Aorta (tissue), 5 donors: Measurements from ENCODE around the gene SLC4A8. TPM values are rescaled to one million over a fixed set of nuclear protein-coding genes. Genes with fewer than 3 reads are reported as not detected.

ENCODE experiments used
- ATAC-seq: fragments of 200-7000 bp; cut with Tn5 transposase; one replicate; pipeline ENCODE4 v1.9.1; 2022; ENCODE audit warnings: moderate library complexity; ENCODE audit not compliant: low FRiP score
- DNase-seq, 2 donors: peaks; one replicate each; pipeline ENCODE4 v3.0.0-alpha.2; 2020
- H3K27ac ChIP-seq, 2 donors: one replicate each; pipeline ENCODE4 v1.5.1; 2013; ENCODE audit warnings: low read length in 2 of 2, mild to moderate bottlenecking in 2 of 2, moderate library complexity in 2 of 2, control low read depth in 1 of 2, inconsistent platforms in 1 of 2, low read depth in 1 of 2
- H3K27me3 ChIP-seq, 2 donors: one replicate each; pipeline ENCODE4 v1.6.1; 2013; ENCODE audit warnings: control low read depth in 1 of 2, low read length in 1 of 2, mild to moderate bottlenecking in 1 of 2, moderate library complexity in 1 of 2; ENCODE audit not compliant: insufficient read depth in 2 of 2, control insufficient read depth in 1 of 2
- H3K36me3 ChIP-seq, 2 donors: one replicate each; pipeline ENCODE4 v1.6.1; 2013; ENCODE audit warnings: control low read depth in 1 of 2, low read length in 1 of 2, mild to moderate bottlenecking in 1 of 2; ENCODE audit not compliant: insufficient read depth in 2 of 2, control insufficient read depth in 1 of 2
- H3K4me1 ChIP-seq, 2 donors: one replicate each; pipeline ENCODE4 v1.6.1; 2013; ENCODE audit warnings: low read length in 2 of 2, control low read depth in 1 of 2, mild to moderate bottlenecking in 1 of 2, moderate library complexity in 1 of 2; ENCODE audit not compliant: insufficient read depth in 2 of 2, control insufficient read depth in 1 of 2
- H3K4me3 ChIP-seq, 2 donors: one replicate each; pipeline ENCODE4 v1.5.1; 2013; ENCODE audit warnings: low read length in 2 of 2, control low read depth in 1 of 2, mild to moderate bottlenecking in 1 of 2
- H3K9me3 ChIP-seq: one replicate; pipeline ENCODE4 v1.6.1; 2013; ENCODE audit warnings: mild to moderate bottlenecking, low read length; ENCODE audit not compliant: control insufficient read depth
- WGBS, 2 donors: extraction: QIAGEN DNeasy Blood & Tissue Kit; methylation state at CpG; one replicate each; pipeline ENCODE4 v1.1.7; 2013; 5-methylcytosine and 5-hydroxymethylcytosine counted together
- intact Hi-C, 2 donors: fragments of 100-400 bp; cut with DNase I; formaldehyde crosslinking; loops; one replicate each; pipeline versions ENCODE4 v1.14.2 to v1.15.0; 2022
- long read RNA-seq, 2 donors: library from polyadenylated mRNA; unstranded; transcript quantifications; one replicate each; pipeline ENCODE4 v2.0.0, GENCODE V29; 2020 to 2021
- polyA plus RNA-seq, 2 donors: library from polyadenylated mRNA; stranded (reverse); fragments of 200-250 nt; gene quantifications; one replicate each; pipeline ENCODE4 v1.2.3, GENCODE V29; 2013
- total RNA-seq, 2 donors: library from RNA; stranded (reverse); fragmentation: NEBNext Ultra II Directional; extraction: Animal tissue kit (Norgen Biotek cat#: 25700); gene quantifications; one replicate each; pipeline ENCODE4 v1.2.1, GENCODE V29; 2021
- donor health status: healthy with polysubstance abuse.
- donor health status: Bipolar disorder and iron deficiency.
- donor health status: DM: no; HTN: no; CAD: no.
- donor health status: DM: no; HTN: no; CAD: no.
- donor health status: DM: yes; HTN: yes; CAD: no.

SLC4A8 gene
- total RNA-seq (1 to 10 TPM; 1.4 to 3.2 TPM), polyA plus RNA-seq (1 to 10 TPM in 1 of 2 donors, under 1 TPM in 1; 0.36 to 6.1 TPM)
- long read RNA-seq, donor 1, partial matches to known transcripts = 1 of 3 reads
- long read RNA-seq, donor 1, other reads (novel, unspliced or antisense) = 2 of 3 reads
- long read RNA-seq, donor 2, partial matches to known transcripts = 0 of 1 reads
- long read RNA-seq, donor 2, other reads (novel, unspliced or antisense) = 1 of 1 reads

- no peak within 1 kb of the TSS for H3K27ac ChIP-seq
- WGBS, 2 donors = 2% methylated on average over 71 to 73 of the region's 73 CpGs
- no peaks in the 10 kb centered on the region for H3K27me3 ChIP-seq
- intact Hi-C loops = loop anchor here in 1 of 2 donors (5.0 kb wide), 1 partner anchor 107 kb away; no protein-coding TSS in a partner anchor
- no peaks in the 10 kb centered on the region for H3K9me3 ChIP-seq
- ATAC-seq (peak; percentile 93), DNase-seq (peak; percentile 90 to 94)
- H3K36me3 ChIP-seq = no peaks in the 10 kb centered on the region
- peak within 1 kb of the TSS in 1 of 2 donors; percentile 0 for H3K4me3 ChIP-seq
- H3K4me1 ChIP-seq = no peaks in the 10 kb centered on the region
Observed at GRCh38 chr12:51424662-51425539, at the start of gene SLC4A8. TSS of gene SLC4A8 (plus strand) at chr12:51424831. CDS start at chr12:51424988, 157 bp downstream.

GRCh38 chr12:51374856-51375255, 49.8 kb upstream of the SLC4A8 start:
- Histone ChIP-seq H3K4me1 (peaks cover 0 to 2% of the 10 kb centered on the region in 2 donors), H3K9me3 (no peaks in the 10 kb centered on the region), H3K36me3 (no peaks in the 10 kb centered on the region), H3K27me3 (no peaks in the 10 kb centered on the region), H3K4me3 (no peak overlapping the region), H3K27ac (no peak overlapping the region)
- WGBS, 2 donors = 34 to 41% methylated on average over 5 of the region's 5 CpGs
- intact Hi-C loops = no loop called here
- ATAC-seq (no peak), DNase-seq (no peak)

- 92 to 95% methylated on average over 11 of the region's 11 CpGs for WGBS, 2 donors
- no peak for DNase-seq
- no peaks in the 10 kb centered on the region for H3K36me3 ChIP-seq
- no peaks in the 10 kb centered on the region for H3K9me3 ChIP-seq
- no peak for ATAC-seq
- no peak overlapping the region for H3K4me3 ChIP-seq
- intact Hi-C loops = no loop called here
- no peak overlapping the region for H3K27ac ChIP-seq
- no peaks in the 10 kb centered on the region for H3K27me3 ChIP-seq
- H3K4me1 ChIP-seq = no peaks in the 10 kb centered on the region
Observed at GRCh38 chr12:51377099-51377984, 47.3 kb upstream of the SLC4A8 start.

GRCh38 chr12:51378749-51379148, 45.9 kb upstream of the SLC4A8 start:
- no peak overlapping the region for H3K27ac ChIP-seq
- ATAC-seq = no peak
- WGBS, 2 donors = 94 to 100% methylated on average over 2 of the region's 2 CpGs
- no peak for DNase-seq
- H3K4me1 ChIP-seq = no peaks in the 10 kb centered on the region
- no peaks in the 10 kb centered on the region for H3K9me3 ChIP-seq
- intact Hi-C loops = no loop called here
- H3K4me3 ChIP-seq = no peak overlapping the region
- H3K36me3 ChIP-seq = no peaks in the 10 kb centered on the region
- no peaks in the 10 kb centered on the region for H3K27me3 ChIP-seq

- H3K27ac ChIP-seq = no peak overlapping the region
- H3K4me3 ChIP-seq = no peak overlapping the region
- no peaks in the 10 kb centered on the region for H3K27me3 ChIP-seq
- ATAC-seq = no peak
- WGBS, 2 donors = 89 to 95% methylated on average over 11 of the region's 11 CpGs
- intact Hi-C loops = no loop called here
- H3K36me3 ChIP-seq = no peaks in the 10 kb centered on the region
- DNase-seq = no peak
- H3K9me3 ChIP-seq = no peaks in the 10 kb centered on the region
- no peaks in the 10 kb centered on the region for H3K4me1 ChIP-seq
Observed at GRCh38 chr12:51379571-51379970, 45.1 kb upstream of the SLC4A8 start.

GRCh38 chr12:51381226-51382079, 43.2 kb upstream of the SLC4A8 start:
- ATAC-seq = no peak

GRCh38 chr12:51382173-51382572, 42.5 kb upstream of the SLC4A8 start:
- Histone ChIP-seq H3K9me3 (no peaks in the 10 kb centered on the region), H3K27me3 (no peaks in the 10 kb centered on the region), H3K4me1 (no peaks in the 10 kb centered on the region), H3K36me3 (no peaks in the 10 kb centered on the region), H3K27ac (no peak overlapping the region), H3K4me3 (no peak overlapping the region)
- WGBS, 2 donors = 94 to 96% methylated on average over 7 of the region's 7 CpGs
- DNase-seq = peak in 1 of 2 donors; percentile 30
- intact Hi-C loops = no loop called here
- peak; percentile 19 for ATAC-seq

More at GRCh38 chr12:51381226-51382079, 43.2 kb upstream of the SLC4A8 start:
- Histone ChIP-seq H3K4me1 (no peaks in the 10 kb centered on the region), H3K4me3 (no peak overlapping the region), H3K27me3 (no peaks in the 10 kb centered on the region), H3K36me3 (no peaks in the 10 kb centered on the region), H3K27ac (no peak overlapping the region), H3K9me3 (no peaks in the 10 kb centered on the region)
- WGBS, 2 donors = 44 to 51% methylated on average over 5 of the region's 5 CpGs
- intact Hi-C loops = no loop called here
- DNase-seq = peak in 1 of 2 donors; percentile 57
